ENCODE results near the gene CERKL.
A peak's percentile ranks its signal among the peaks of the same experiment; 100 is the strongest.

The CERKL gene

DNA sequence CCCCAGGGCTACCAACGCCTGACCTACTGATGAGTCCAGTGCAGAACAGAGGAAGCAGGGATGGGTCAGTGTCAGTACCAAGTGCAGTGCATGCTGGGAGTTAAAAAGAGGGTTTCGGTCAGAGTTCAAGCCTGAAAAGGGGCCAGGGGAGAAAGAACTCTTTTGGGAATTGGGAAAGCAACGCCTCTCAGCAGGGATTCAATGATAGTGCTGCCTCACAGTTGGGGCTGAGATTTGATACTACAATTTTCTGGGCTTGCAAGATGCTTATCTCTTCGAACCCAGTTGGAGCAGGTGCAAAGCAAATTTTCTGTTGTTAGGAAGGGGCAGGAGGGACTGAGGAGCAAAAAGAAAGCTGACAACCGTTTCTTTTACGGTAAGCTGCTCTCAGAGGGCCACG lies 82.6 kb downstream of the CERKL start:
- DNase-seq (ENCODE audit: low read depth) = no peak

DNA sequence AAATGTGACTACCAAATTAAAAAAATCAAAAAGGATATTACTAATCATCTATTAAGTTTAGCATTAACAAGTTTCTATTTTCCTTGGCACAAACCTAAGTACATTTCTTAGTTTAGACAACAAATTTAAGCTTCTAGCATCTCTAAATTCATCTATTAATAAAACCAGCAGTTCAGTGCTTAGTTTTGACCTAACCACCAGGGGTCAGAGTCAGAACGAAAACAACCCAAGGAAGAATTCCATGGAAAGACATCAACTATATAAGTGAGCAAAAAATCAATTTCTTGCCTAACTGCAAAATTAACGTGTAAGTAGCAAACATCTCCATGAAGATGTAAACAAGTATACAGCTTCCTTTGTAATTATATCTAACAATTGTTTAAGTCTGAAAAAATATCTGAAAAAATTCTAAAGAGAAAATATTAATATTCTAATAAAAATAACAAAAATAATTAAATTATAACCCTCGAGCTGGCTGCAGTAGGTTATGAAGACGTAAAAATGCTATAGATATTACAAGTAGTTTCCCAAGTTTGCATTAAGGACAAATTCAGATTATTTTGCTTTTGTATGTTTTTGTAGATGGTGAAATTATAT lies 83.7 kb downstream of the CERKL start:
- DNase-seq (ENCODE audit: low read depth) = no peak

GRCh38 chr2:181570833-181571661 lies 85.9 kb downstream of the CERKL start:
- DNase-seq (ENCODE audit: low read depth) = no peak

GRCh38 chr2:181570059-181570458 lies 86.8 kb downstream of the CERKL start:
- no peak for DNase-seq (ENCODE audit: low read depth)

- no peak for DNase-seq (ENCODE audit: low read depth)
These were observed 90.4 kb downstream of the CERKL start for GRCh38 chr2:181566334-181567032.

DNA sequence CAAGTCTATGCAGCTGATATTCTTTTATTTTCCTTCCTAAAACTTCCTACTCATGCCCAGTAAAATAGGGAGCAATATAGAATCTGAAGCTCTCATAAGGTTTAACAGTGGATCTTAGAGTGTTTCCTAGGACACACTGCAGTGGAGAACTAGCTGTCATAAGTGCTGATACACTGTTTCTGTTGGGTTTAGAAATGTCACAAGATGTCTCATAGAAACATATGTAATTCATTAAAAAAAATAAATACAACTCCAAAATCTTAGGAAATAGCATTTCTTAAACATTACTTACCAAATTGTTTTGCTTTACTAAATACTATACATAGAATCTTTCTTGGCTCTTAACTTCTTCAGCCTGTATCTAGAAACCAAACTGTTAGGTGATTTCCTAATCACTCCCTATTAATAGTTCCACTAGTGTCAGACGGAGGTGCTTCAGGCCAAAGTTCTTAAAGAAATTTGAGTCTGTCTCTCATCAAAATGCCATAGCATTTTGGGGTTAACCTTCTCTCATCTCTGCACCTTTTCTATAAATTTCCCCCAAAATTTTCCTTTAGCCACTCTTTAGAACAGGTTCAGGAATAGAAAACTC lies 93.7 kb downstream of the CERKL start:
- DNase-seq (ENCODE audit: low read depth) = no peak

- DNase-seq (ENCODE audit: low read depth) = no peak
These were observed 98.5 kb downstream of the CERKL start for GRCh38 chr2:181558371-181558770.

- no peak for DNase-seq (ENCODE audit: low read depth)
These were observed 102.7 kb downstream of the CERKL start for GRCh38 chr2:181554061-181554830.

GRCh38 chr2:181553244-181553643 lies 103.7 kb downstream of the CERKL start:
- no peak for DNase-seq (ENCODE audit: low read depth)

GRCh38 chr2:181552808-181553207 lies 104.1 kb downstream of the CERKL start:
- no peak for DNase-seq (ENCODE audit: low read depth)

DNA sequence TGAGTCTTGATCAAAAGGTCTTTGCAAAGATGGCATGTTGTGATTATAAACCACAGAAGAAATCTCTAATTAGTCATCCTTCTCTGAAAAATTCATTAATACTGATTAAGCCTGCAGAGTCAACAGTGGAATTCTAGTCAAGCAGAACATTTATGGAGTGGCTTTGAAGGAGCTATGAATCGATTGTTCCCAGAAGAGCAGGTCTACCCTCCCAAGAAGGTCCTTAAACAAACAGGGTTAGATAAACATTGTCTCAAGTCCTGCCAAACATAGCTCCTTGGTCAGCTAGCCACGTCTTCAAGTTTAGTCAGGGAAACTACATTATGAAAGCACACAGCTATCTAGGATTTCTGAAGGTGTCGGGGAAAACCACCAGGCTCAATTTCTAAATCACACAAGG lies 110.8 kb downstream of the CERKL start:
- no peak for DNase-seq (ENCODE audit: low read depth)

GRCh38 chr2:181542170-181542569 lies 114.7 kb downstream of the CERKL start:
- DNase-seq (ENCODE audit: low read depth) = no peak

DNA sequence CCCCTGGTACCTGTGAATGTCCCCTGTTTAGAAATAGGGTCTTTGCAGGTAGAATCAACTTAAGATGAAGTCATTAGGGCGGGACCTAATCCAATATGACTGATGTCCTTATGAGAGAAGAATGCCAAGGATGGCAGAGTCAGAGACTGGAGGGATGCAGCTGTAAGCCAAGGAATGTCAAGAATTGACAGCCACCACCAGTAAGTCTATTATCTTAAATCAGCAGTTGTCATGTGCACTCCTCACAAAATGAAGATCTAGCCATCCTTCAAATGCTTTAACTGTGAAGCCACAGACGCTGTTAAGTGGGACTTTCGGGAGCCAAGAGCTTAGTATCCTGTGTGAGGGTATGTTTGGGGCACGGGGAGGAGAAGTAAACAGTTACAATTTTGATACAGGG lies 116.5 kb downstream of the CERKL start:
- no peak for DNase-seq (ENCODE audit: low read depth)

GRCh38 chr2:181536730-181537129 lies 120.2 kb downstream of the CERKL start:
- no peak for DNase-seq (ENCODE audit: low read depth)

DNA sequence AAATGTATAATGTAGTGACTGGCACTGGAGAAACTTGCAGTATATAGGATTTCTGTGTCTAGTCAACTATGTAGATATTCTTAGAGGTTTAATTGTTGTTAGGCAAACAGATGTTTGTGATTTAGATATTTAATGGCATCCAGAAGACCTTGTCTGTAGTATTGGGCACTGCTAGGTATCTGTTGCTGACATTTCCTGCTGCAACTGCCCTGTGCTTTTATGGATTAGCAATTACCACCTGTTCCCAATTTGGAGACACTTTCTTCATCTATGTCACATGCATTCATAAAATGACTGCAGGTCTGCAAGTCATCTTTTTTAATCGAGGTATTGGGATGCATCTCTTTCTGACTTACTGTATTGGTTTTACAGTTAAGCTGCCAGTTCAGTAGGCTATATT lies 128.5 kb downstream of the CERKL start:
- DNase-seq (ENCODE audit: low read depth) = no peak

DNA sequence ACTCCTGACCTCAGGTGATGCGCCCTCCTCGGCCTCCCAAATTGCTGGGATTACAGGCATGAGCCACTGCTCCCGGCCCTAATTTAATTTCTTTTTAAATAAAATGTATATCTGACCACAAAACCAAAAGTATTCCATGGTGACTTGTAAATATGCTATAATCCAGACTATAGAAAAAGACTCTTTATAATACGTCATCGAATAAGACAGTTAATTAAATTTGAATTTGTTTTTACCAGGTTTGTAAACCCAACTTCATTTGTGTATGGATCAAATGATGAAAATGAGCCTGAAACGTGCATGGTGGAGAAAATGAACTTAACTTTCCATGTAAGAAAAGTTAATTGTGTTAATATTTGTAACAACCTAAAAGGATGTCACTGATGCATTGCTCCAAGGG lies 129.8 kb downstream of the CERKL start:
- no peak for DNase-seq (ENCODE audit: low read depth)

- DNase-seq (ENCODE audit: low read depth) = no peak
These were observed 130.9 kb downstream of the CERKL start for GRCh38 chr2:181526014-181526413.

- no peak for DNase-seq (ENCODE audit: low read depth)
These were observed 133.1 kb downstream of the CERKL start for GRCh38 chr2:181523756-181524155.

DNA sequence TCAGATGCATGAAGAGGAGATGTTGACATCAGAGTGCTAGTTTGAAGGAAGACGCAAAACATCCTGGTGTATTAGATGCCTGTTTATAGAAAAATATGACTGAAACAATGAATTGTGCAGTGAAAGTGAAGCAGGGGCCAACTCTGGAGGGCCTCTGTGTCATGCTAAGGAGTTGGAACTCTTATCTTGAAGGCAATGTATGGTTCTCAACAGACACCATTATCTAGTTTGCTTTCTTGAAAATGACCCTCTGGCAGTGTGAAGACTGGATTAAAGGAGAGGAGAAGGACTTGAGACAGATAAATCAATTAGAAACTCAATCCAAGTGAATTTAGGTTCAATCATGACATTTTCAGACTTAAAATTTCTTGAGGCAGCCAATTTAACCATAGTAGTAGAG lies 136.7 kb downstream of the CERKL start:
- no peak for DNase-seq (ENCODE audit: low read depth)

DNA sequence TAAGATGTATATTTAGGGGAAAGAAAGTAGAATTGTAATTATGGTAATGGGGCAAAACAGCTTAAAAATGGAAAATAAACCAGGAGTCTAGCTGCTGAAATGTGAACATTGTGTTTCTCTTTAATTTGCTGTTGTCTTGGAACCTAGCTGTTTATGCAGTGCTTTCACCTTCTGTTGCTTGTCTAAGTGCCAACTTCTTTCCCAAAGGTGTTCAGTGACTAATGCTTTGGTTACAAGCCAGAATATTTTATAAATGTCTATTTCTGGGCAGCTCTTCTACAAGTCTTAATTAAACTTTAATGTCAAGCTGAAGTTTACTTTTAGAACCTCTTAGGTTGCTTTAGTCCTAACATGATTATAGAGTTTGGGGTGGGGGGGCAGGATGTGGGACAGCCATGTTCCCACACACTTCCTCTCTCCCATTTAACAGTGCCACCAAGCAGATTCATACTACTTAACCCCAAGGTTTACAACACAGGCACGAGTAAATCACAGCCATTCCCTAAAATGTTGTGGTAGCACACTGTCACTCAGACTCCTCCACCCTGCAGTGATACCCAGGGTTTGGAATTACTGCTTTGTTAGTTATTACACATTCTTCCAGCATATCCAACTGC lies 139.1 kb downstream of the CERKL start:
- DNase-seq (ENCODE audit: low read depth) = peak; percentile 1

DNA sequence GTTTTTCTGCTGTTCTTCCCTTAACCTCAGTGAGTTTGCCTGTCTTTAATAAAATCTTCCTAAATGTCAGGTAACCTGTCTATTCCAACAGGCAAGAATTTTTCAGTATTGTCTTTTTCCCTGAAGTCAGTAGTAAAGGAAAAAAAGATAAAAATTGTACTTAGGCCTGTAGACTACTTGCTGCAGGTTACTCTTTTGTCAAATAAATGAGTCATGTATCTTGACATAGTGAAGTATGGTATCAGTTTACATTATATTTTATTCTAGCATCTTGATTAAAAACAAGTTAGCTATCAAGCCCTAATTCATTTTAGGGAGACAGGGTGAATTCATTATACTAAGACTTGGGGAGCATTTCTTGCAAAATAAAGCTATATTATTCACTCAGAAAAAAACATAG lies 139.9 kb downstream of the CERKL start:
- no peak for DNase-seq (ENCODE audit: low read depth)

DNA sequence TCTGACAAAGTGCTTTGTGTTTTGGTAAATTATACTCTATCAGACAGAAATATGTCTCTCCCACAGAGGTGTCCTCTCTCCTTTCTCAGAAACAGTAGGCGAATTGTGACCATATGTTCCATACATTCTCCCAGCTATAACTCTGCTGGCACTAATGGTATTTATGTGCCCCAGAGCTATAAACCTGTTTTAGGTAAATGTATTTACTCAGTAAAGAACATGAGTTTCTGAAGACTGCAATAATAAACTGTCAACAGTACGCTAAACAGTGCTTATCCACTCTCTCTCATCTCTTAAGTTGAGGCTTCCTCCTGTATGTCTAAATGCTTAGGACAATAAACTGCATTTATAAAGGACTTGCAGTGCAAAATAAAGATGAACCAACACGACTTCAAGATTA lies 141.2 kb downstream of the CERKL start:
- no peak for DNase-seq (ENCODE audit: low read depth)
